ENCODE results near the gene ACTL7A.

Gene ACTL7A

GRCh38 chr9:108859459-108860114 is 2.5 kb upstream of the ACTL7A start:
- Histone ChIP-seq H3K27ac (replicated peaks) (no peak overlapping the region), H3K27me3 (ENCODE audit: insufficient read depth, poor library complexity, severe bottlenecking) (no peaks in the 10 kb centered on the region), H3K4me3 (replicated peaks; ENCODE audit: insufficient read depth, low read length) (no peak overlapping the region)
- no peak for DNase-seq (ENCODE audit: low read depth in 1 of 2, low spot score in 1 of 2)
- TF ChIP-seq SPI1 (IDR thresholded peaks at IDR 0.05; ENCODE audit: borderline replicate concordance, low read depth) (no peak), GABPA (IDR thresholded peaks at IDR 0.05; ENCODE audit: low read depth) (no peak), POLR2AphosphoS5 (IDR thresholded peaks at IDR 0.05; ENCODE audit: low read depth) (no peak)
- TF ChIP-seq, protein P1, sequence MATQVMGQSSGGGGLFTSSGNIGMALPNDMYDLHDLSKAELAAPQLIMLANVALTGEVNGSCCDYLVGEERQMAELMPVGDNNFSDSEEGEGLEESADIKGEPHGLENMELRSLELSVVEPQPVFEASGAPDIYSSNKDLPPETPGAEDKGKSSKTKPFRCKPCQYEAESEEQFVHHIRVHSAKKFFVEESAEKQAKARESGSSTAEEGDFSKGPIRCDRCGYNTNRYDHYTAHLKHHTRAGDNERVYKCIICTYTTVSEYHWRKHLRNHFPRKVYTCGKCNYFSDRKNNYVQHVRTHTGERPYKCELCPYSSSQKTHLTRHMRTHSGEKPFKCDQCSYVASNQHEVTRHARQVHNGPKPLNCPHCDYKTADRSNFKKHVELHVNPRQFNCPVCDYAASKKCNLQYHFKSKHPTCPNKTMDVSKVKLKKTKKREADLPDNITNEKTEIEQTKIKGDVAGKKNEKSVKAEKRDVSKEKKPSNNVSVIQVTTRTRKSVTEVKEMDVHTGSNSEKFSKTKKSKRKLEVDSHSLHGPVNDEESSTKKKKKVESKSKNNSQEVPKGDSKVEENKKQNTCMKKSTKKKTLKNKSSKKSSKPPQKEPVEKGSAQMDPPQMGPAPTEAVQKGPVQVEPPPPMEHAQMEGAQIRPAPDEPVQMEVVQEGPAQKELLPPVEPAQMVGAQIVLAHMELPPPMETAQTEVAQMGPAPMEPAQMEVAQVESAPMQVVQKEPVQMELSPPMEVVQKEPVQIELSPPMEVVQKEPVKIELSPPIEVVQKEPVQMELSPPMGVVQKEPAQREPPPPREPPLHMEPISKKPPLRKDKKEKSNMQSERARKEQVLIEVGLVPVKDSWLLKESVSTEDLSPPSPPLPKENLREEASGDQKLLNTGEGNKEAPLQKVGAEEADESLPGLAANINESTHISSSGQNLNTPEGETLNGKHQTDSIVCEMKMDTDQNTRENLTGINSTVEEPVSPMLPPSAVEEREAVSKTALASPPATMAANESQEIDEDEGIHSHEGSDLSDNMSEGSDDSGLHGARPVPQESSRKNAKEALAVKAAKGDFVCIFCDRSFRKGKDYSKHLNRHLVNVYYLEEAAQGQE (IDR thresholded peaks at IDR 0.05; ENCODE audit: insufficient replicate concordance, low read depth), result no peak
- TF ChIP-seq, protein P2, sequence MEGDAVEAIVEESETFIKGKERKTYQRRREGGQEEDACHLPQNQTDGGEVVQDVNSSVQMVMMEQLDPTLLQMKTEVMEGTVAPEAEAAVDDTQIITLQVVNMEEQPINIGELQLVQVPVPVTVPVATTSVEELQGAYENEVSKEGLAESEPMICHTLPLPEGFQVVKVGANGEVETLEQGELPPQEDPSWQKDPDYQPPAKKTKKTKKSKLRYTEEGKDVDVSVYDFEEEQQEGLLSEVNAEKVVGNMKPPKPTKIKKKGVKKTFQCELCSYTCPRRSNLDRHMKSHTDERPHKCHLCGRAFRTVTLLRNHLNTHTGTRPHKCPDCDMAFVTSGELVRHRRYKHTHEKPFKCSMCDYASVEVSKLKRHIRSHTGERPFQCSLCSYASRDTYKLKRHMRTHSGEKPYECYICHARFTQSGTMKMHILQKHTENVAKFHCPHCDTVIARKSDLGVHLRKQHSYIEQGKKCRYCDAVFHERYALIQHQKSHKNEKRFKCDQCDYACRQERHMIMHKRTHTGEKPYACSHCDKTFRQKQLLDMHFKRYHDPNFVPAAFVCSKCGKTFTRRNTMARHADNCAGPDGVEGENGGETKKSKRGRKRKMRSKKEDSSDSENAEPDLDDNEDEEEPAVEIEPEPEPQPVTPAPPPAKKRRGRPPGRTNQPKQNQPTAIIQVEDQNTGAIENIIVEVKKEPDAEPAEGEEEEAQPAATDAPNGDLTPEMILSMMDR (IDR thresholded peaks at IDR 0.05; ENCODE audit: insufficient read depth, low read length), result no peak

DNA sequence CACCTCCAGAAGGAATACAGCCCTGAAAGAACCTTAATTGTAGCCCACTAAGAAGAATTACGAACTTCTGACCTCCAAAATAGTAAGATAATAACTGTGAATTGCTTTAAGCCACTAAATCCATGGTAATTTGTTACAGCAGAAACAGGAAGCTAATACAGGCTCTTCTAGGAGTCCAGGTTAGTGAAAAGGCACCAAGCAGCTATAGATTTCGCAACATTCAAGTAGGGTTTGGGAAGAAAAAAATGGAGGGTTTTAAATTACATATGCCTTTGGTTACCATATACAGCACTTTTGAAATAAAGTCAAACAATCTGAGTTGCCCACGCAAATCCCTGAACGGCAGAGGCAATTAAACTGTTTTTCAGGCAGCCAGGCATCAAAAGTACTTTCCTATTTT is 1.7 kb upstream of the ACTL7A start:
- TF ChIP-seq GABPA (IDR thresholded peaks at IDR 0.05; ENCODE audit: low read depth), result no peak
- TF ChIP-seq SPI1 (IDR thresholded peaks at IDR 0.05; ENCODE audit: borderline replicate concordance, low read depth), result no peak
- TF ChIP-seq, protein P1 (IDR thresholded peaks at IDR 0.05; ENCODE audit: insufficient replicate concordance, low read depth), result no peak
- TF ChIP-seq, protein P2 (IDR thresholded peaks at IDR 0.05; ENCODE audit: insufficient read depth, low read length), result no peak
- no peak for TF ChIP-seq POLR2AphosphoS5 (IDR thresholded peaks at IDR 0.05; ENCODE audit: low read depth)
- H3K4me3 ChIP-seq (replicated peaks; ENCODE audit: insufficient read depth, low read length), result no peak overlapping the region
- DNase-seq (ENCODE audit: low read depth in 1 of 2, low spot score in 1 of 2), result no peak
- no peak overlapping the region for H3K27ac ChIP-seq (replicated peaks)
- no peaks in the 10 kb centered on the region for H3K27me3 ChIP-seq (ENCODE audit: insufficient read depth, poor library complexity, severe bottlenecking)

GRCh38 chr9:108860764-108861163 is 1.3 kb upstream of the ACTL7A start:
- no peaks in the 10 kb centered on the region for H3K27me3 ChIP-seq (ENCODE audit: insufficient read depth, poor library complexity, severe bottlenecking)
- no peak for DNase-seq (ENCODE audit: low read depth in 1 of 2, low spot score in 1 of 2)
- TF ChIP-seq, protein P1 (IDR thresholded peaks at IDR 0.05; ENCODE audit: insufficient replicate concordance, low read depth), result no peak
- TF ChIP-seq POLR2AphosphoS5 (IDR thresholded peaks at IDR 0.05; ENCODE audit: low read depth), result no peak
- TF ChIP-seq, protein P2 (IDR thresholded peaks at IDR 0.05; ENCODE audit: insufficient read depth, low read length), result no peak
- TF ChIP-seq GABPA (IDR thresholded peaks at IDR 0.05; ENCODE audit: low read depth), result no peak
- TF ChIP-seq SPI1 (IDR thresholded peaks at IDR 0.05; ENCODE audit: borderline replicate concordance, low read depth), result no peak
- no peak overlapping the region for H3K27ac ChIP-seq (replicated peaks)
- H3K4me3 ChIP-seq (replicated peaks; ENCODE audit: insufficient read depth, low read length), result no peak overlapping the region
